NT2/D1 (cell line): Measurements from ENCODE around the gene HOTAIR.

Experiments used
- YY1 ChIP-seq: IDR thresholded peaks from 2 replicates; pipeline ENCODE4 v1.6.1; 2011; ENCODE audit not compliant: insufficient read length, insufficient read depth
- ZNF274 ChIP-seq: IDR thresholded peaks from 2 replicates; pipeline ENCODE4 v1.6.1; 2011; ENCODE audit warnings: mild to moderate bottlenecking, low read depth, low read length

DNA sequence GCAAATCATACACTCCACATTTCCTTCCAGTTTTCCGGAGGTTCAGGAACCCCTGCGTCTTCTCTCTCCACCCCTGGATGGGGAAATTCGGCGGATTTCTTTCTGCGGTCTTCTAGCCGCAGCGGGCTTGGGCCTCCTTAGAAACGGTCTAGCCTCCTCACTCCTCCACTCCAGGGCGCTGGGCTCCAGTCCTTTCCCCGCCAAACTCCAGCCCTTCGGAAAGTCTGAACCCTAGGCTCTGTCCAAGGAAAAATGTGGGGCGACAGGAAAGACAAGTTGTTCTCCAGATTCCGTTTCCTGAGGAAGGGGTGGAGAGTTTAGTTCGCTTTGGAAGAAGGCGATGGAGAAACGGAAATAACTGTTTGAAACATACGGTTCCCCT lies 8.8 kb upstream of the HOTAIR start:
- TF ChIP-seq ZNF274 (no peak), YY1 (no peak)
